ENCODE results near the gene ZNF716. TPM values are rescaled to one million over a fixed set of nuclear protein-coding genes. Genes with fewer than 3 reads are reported as not detected.

ZNF716 gene
- total and polyA plus RNA-seq, 2 experiments from 2014 or later = not detected

- Histone ChIP-seq H3K4me3 (no peak overlapping the region), H3K79me2 (no peaks in the 10 kb centered on the region), H4K20me1 (ENCODE audit: insufficient read depth, poor library complexity, severe bottlenecking) (no peaks in the 10 kb centered on the region), H2AFZ (no peak overlapping the region), H3K27me3 (no peaks in the 10 kb centered on the region), H3K4me1 (ENCODE audit: insufficient read depth) (no peaks in the 10 kb centered on the region), H3K9me2 (replicated peaks; ENCODE audit: insufficient read depth) (no peaks in the 10 kb centered on the region), H3K27ac (no peak overlapping the region), H3K9me3 (ENCODE audit: low read depth) (no peaks in the 10 kb centered on the region), H3K4me2 (no peak overlapping the region), H3K36me3 (replicated peaks; ENCODE audit: insufficient read depth, low read depth) (no peaks in the 10 kb centered on the region)
- TF ChIP-seq EZH2 (IDR thresholded peaks at IDR 0.05; ENCODE audit: borderline replicate concordance) (no peak), CTCF (IDR thresholded peaks at IDR 0.05; ENCODE audit: poor library complexity) (no peak), EZH2phosphoT487 (IDR thresholded peaks at IDR 0.05; ENCODE audit: low read depth, severe bottlenecking, unreplicated experiment) (no peak)
- DNase-seq (ENCODE audit: low spot score) = no peak
- WGBS (ENCODE audit: low lambda C conversion rate, missing lambda C conversion rate) = 76% methylated on average over 8 of the region's 8 CpGs
These were observed 33.2 kb upstream of the ZNF716 start for GRCh38 chr7:57416601-57417358.

GRCh38 chr7:57417736-57418135, 32.2 kb upstream of the ZNF716 start:
- no peaks in the 10 kb centered on the region for H3K4me1 ChIP-seq (ENCODE audit: insufficient read depth)
- DNase-seq (ENCODE audit: low spot score) = no peak
- H4K20me1 ChIP-seq (ENCODE audit: insufficient read depth, poor library complexity, severe bottlenecking) = no peaks in the 10 kb centered on the region
- H3K27me3 ChIP-seq = no peaks in the 10 kb centered on the region
- H2AFZ ChIP-seq = no peak overlapping the region
- no peak for TF ChIP-seq EZH2phosphoT487 (IDR thresholded peaks at IDR 0.05; ENCODE audit: low read depth, severe bottlenecking, unreplicated experiment)
- H3K9me2 ChIP-seq (replicated peaks; ENCODE audit: insufficient read depth) = no peaks in the 10 kb centered on the region
- no peaks in the 10 kb centered on the region for H3K79me2 ChIP-seq
- 53% methylated on average over 3 of the region's 3 CpGs for WGBS (ENCODE audit: low lambda C conversion rate, missing lambda C conversion rate)
- no peak overlapping the region for H3K27ac ChIP-seq
- H3K4me3 ChIP-seq = no peak overlapping the region
- no peak overlapping the region for H3K4me2 ChIP-seq
- no peaks in the 10 kb centered on the region for H3K36me3 ChIP-seq (replicated peaks; ENCODE audit: insufficient read depth, low read depth)
- H3K9me3 ChIP-seq (ENCODE audit: low read depth) = no peaks in the 10 kb centered on the region

GRCh38 chr7:57423768-57424167, 26.2 kb upstream of the ZNF716 start:
- H3K79me2 ChIP-seq = no peaks in the 10 kb centered on the region
- TF ChIP-seq CTCF (IDR thresholded peaks at IDR 0.05; ENCODE audit: poor library complexity) (no peak), EZH2phosphoT487 (IDR thresholded peaks at IDR 0.05; ENCODE audit: low read depth, severe bottlenecking, unreplicated experiment) (no peak), EZH2 (IDR thresholded peaks at IDR 0.05; ENCODE audit: borderline replicate concordance) (no peak)
- no peak for DNase-seq (ENCODE audit: low spot score)
- H4K20me1 ChIP-seq (ENCODE audit: insufficient read depth, poor library complexity, severe bottlenecking) = no peaks in the 10 kb centered on the region
- no peaks in the 10 kb centered on the region for H3K4me1 ChIP-seq (ENCODE audit: insufficient read depth)
- no peaks in the 10 kb centered on the region for H3K27me3 ChIP-seq
- no peak overlapping the region for H3K27ac ChIP-seq
- 82% methylated on average over 3 of the region's 3 CpGs for WGBS (ENCODE audit: low lambda C conversion rate, missing lambda C conversion rate)
- no peak overlapping the region for H3K4me3 ChIP-seq
- no peaks in the 10 kb centered on the region for H3K9me3 ChIP-seq (ENCODE audit: low read depth)
- H3K36me3 ChIP-seq (replicated peaks; ENCODE audit: insufficient read depth, low read depth) = no peaks in the 10 kb centered on the region
- H2AFZ ChIP-seq = no peak overlapping the region
- H3K4me2 ChIP-seq = no peak overlapping the region
- no peaks in the 10 kb centered on the region for H3K9me2 ChIP-seq (replicated peaks; ENCODE audit: insufficient read depth)

- Histone ChIP-seq H3K27me3 (no peaks in the 10 kb centered on the region), H3K9me2 (replicated peaks; ENCODE audit: insufficient read depth) (no peaks in the 10 kb centered on the region), H3K4me2 (no peak overlapping the region), H4K20me1 (ENCODE audit: insufficient read depth, poor library complexity, severe bottlenecking) (no peaks in the 10 kb centered on the region), H3K27ac (no peak overlapping the region), H3K79me2 (no peaks in the 10 kb centered on the region), H3K9me3 (ENCODE audit: low read depth) (no peaks in the 10 kb centered on the region), H2AFZ (no peak overlapping the region), H3K4me1 (ENCODE audit: insufficient read depth) (no peaks in the 10 kb centered on the region), H3K4me3 (no peak overlapping the region), H3K36me3 (replicated peaks; ENCODE audit: insufficient read depth, low read depth) (no peaks in the 10 kb centered on the region)
- DNase-seq (ENCODE audit: low spot score) = no peak
- TF ChIP-seq EZH2phosphoT487 (IDR thresholded peaks at IDR 0.05; ENCODE audit: low read depth, severe bottlenecking, unreplicated experiment) (no peak), CTCF (IDR thresholded peaks at IDR 0.05; ENCODE audit: poor library complexity) (no peak), EZH2 (IDR thresholded peaks at IDR 0.05; ENCODE audit: borderline replicate concordance) (no peak)
- WGBS (ENCODE audit: low lambda C conversion rate, missing lambda C conversion rate) = 96% methylated on average over 51 of the region's 89 CpGs
These were observed 25.3 kb upstream of the ZNF716 start for GRCh38 chr7:57424515-57425238.

Measured in hepatocyte (in vitro differentiated cells).